NOMO-1 treated with DMSO at 0.1 percent for 48 hours (cell line): Measurements from ENCODE around the gene MT4.

Experiments
- DNase-seq: peaks from one replicate; lab custom pipeline; 2025; ENCODE audit not compliant: unreplicated experiment; lab: John Stamatoyannopoulos, UW

The MT4 gene

DNA sequence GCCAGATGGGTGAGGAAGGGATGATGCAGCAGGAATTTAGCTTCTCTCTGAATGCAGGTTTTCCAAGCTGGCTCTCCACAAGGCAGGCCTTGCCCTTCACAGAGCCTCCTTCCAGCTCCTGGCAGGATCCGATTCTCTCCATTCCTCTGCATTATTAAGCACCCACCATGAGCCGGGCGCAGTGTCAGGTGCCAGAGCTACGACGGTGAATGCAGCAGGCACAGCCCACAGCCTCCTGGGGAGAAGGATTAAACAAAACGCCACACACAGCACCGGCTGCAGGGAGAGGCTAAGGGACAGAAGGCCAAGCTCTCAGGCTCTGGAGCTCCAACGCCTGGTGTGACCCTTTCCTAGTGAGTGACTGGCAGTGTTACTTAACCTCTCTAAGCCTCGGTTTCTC is 36.5 kb downstream of the MT4 start:
- no peak for DNase-seq

- peak; percentile 50 for DNase-seq
Observed at GRCh38 chr16:56603589-56603988, 38.7 kb downstream of the MT4 start.

DNA sequence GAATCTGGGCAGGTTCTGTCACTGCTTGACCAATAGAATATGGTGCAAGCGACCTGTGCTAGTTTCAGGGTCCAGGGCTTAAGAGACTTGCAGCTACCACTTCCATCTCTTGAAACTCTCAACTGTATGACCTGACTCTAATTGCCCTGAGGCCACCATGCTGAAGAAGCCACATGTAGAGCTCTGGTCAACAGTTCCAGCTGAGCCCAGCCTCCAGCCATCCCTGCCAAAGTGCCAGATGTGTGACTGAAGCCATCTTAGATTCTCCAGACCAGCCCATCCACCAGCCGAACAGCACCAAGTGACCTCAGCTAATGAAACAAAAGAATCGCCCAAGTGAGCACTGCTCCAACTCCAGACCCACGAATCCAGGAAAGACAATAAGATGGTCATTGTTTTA is 40.1 kb downstream of the MT4 start:
- no peak for DNase-seq

GRCh38 chr16:56605475-56605874 is 40.6 kb downstream of the MT4 start:
- DNase-seq, result no peak

DNA sequence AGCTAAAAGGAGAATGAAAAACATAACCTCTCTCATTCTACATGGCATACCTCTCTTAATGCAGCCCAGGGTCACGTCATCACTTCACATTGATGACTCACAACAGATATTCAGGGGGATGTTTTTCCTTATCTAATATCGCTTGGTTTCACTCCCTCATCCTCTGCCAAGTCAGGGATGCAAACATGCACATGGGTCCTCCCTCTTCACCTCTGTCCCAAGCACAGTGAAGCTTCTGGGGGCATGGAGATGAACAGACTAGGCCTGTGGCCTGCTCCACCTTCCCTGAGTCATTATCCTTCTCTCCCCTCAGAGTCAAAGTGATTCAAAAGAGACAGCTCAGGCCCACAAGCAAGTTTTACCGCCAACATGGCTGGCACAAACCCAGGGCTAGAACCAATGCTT is 41.2 kb downstream of the MT4 start:
- DNase-seq, result no peak

GRCh38 chr16:56606476-56607108 is 41.7 kb downstream of the MT4 start:
- no peak for DNase-seq

GRCh38 chr16:56607109-56607618 is 42.3 kb downstream of the MT4 start:
- DNase-seq, result no peak

DNA sequence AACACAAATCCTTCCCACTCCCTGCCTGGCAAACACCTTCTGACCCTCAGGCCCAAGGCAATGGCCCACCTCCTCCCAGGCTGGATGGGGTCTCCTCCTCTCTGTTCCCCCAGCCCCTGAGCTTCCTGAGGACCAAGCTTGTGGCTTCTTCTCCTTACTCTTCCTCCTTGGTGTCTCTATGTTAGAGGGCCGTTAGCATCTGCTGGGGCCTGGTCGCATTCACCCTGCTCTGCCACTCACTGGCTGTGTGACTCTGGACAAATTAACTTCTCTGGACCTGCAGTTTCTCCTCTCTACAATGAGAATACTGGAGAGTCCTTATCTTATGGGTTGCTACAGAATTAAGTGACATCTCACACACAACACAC is 42.8 kb downstream of the MT4 start:
- DNase-seq, result no peak

DNA sequence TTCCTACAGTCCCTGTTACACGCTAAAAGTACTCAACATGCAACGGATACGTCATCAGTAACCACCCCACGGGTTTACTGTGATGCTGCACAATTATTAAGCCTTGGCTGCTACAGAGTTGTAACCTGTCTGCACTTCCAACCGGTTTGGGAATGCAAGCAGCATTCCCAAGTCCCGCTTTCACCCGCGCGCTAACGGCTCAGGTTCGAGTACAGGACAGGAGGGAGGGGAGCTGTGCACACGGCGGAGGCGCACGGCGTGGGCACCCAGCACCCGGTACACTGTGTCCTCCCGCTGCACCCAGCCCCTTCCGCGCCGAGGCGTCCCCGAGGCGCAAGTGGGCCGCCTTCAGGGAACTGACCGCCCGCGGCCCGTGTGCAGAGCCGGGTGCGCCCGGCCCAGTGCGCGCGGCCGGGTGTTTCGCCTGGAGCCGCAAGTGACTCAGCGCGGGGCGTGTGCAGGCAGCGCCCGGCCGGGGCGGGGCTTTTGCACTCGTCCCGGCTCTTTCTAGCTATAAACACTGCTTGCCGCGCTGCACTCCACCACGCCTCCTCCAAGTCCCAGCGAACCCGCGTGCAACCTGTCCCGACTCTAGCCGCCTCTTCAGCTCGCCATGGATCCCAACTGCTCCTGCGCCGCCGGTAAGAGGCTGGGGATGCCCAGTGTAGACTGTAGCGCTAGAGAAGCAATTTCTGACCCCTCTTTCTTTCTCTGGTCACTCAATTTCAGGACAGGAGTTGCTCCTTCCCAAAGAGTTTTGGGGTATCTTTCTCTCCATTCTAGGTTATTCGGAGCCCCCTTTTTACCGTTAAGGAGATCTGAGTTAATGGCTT is 43.4 kb downstream of the MT4 start, which contains the start of gene MT2A:
TSS of gene MT2A (plus strand) at position 542 of the 833 bp plus-strand sequence. CDS start at position 614, 72 bp downstream.
- peak; percentile 98 for DNase-seq

DNA sequence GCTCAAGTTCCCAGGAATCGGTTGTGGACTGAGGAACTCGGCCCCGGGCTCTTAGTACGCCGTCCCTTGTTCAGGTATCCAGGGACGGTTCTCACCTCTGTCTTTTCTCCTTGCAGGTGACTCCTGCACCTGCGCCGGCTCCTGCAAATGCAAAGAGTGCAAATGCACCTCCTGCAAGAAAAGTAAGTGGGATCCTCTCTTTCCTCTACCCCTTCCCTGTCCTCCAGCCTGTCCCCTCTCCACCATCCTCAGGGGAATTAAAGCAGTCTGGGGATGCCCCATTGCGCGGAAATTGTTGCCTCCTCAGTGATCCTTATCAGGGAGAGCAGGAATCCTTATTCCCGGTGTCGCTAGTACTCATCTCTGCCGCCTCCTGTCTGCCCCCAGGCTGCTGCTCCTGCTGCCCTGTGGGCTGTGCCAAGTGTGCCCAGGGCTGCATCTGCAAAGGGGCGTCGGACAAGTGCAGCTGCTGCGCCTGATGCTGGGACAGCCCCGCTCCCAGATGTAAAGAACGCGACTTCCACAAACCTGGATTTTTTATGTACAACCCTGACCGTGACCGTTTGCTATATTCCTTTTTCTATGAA is 44.1 kb downstream of the MT4 start:
- DNase-seq, result no peak

- peak; percentile 96 for DNase-seq
Observed at GRCh38 chr16:56609463-56609921, 44.6 kb downstream of the MT4 start.

GRCh38 chr16:56610017-56610608 is 45.2 kb downstream of the MT4 start:
- DNase-seq, result peak; percentile 51

- DNase-seq, result no peak
Observed at GRCh38 chr16:56610609-56611111, 45.8 kb downstream of the MT4 start.

DNA sequence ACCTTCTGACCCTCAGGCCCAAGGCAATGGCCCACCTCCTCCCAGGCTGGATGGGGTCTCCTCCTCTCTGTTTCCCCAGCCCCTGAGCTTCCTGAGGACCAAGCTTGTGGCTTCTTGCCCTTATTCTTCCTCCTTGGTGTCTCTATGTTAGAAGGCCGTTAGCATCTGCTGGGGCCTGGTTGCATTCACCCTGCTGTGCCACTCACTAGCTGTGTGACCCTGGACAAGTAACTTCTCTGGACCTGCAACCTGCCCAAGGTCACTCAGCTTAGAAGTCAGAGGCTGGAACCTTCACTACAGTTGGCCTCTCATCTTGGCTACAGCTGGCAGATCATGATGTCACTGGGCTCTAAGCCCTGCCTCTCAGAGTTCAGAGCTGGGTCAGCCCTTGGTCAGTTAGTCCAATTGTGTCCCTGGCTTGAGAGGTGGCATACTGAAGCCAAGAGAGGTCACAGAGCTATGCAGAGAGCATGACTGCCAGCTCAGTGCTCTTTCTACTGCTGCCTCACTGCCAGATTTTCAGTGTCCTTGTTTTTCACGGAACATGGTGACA is 46.5 kb downstream of the MT4 start:
- no peak for DNase-seq

- no peak for DNase-seq
Observed at GRCh38 chr16:56613706-56614105, 48.8 kb downstream of the MT4 start.

DNA sequence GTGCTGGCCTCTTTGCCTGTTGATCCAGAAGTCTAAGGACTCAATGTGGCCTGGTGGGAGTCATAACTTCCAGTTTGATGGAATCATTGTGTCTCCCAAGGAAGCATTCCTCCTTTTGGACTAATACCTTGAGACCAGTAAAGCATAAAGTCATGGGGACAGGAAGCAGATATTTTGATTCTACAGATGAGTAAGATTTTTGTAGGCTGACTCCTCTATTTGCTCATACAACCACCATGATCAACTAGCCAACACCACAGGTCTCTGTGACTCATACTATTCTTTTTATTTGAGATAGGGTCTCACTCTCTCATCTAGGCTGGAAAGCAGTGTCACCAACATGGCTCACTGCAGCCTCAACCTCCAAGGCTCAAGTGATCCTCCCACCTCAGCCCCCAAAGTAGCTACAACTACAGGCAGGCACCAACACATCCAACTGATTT is 49.7 kb downstream of the MT4 start:
- no peak for DNase-seq

GRCh38 chr16:56615353-56615752 is 50.5 kb downstream of the MT4 start:
- no peak for DNase-seq

DNA sequence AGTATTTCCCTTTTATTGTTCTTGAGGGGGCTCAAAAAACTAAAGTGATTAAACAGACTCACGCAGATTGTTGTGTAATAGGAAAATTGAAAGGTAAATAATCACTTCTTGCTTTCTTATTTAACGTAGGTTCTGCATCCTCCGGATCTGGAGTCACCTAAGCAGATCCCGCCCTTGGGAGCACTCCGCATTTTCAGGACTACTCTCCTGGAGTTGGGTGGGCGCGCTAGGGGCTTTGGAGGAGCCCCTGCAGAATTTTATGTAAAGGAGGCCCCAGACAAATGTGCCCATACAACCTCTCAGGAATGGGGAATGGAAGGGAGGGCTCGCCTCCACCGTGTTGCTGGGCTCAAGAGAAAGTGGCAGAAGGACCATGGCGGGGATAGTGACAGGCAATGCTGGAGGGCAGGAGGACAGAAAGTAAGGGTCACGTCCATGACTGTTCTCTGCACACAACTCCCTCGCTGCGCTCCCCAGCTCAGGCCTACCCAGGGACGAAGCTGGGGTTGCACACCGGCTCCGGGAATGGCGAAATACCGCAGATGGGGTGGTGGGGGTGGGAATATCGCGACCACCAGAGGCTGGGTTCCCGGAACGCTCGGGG is 51.8 kb downstream of the MT4 start:
- no peak for DNase-seq

DNA sequence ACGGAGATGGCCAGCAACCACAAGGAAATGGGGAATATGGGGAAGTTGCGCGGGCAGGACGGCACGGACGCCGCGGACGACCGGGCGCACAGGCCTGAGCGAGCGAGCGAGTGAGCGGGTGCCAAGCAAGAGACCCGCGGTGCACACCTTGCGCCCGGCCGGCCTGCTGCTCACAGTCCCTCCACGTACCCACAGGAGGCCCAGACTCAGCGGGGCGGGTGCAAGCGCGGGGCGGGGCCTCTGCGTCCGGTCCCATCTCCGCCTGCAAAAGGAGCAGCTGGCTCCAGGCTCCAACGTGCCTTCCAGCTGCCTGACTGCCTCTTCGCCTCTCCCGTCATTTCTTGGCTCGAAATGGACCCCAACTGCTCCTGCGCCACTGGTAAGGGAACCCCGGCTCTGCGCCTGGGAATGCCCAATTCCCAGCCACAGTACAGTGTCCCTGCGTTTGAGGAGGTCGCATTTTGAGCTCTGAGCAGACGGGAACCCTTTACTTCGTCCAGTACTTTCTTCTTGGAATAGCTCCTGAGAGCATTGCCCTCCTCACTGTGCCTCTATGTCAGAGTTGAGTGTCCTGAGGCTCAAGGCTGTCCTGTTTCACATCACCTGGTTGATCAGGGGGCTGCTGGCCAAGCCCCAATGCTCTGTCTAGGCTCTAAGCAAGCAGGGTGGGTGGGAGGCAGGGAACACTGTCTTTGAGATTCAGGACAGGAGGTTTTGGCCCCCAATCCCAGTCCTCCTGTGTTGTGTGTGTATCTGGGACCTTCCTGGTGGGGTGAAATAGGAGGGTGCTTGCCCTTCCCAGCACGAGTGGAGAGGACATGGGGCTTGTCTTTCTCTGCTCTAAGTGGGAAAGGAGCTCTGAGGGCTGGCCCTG is 52.6 kb downstream of the MT4 start:
- peak; percentile 26 for DNase-seq
